HTERT RPE-1 (cell line): ENCODE measurements around the gene GABPB2.

Source experiments
- in situ Hi-C: fragments of 300-500 bp; cut with MboI; formaldehyde crosslinking; loops from 4 replicates; pipeline ENCODE4 v1.14.3; 2020; ENCODE audit warnings: low sequenced_read_pairs

The GABPB2 gene

DNA sequence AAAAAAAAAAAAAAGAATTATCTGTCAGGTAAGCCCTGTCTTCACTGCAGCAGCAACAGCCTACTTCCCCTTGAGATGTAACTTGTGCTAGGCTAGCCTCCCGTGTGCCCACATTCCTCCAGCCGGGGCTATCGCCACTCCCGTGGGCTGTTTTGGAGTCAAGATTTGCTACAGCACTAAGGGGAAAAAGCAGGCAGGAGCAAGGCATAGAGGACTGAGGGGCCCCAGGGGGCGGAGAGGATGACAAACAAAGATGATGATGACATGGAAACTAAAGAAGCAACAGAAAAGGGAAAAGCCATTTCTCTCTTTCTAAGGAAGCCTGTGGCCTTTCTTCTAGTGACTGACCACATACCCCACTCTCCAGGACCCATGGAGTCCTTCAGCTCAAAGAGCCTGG lies 87.8 kb downstream of the GABPB2 start:
- in situ Hi-C loops = no loop called here

DNA sequence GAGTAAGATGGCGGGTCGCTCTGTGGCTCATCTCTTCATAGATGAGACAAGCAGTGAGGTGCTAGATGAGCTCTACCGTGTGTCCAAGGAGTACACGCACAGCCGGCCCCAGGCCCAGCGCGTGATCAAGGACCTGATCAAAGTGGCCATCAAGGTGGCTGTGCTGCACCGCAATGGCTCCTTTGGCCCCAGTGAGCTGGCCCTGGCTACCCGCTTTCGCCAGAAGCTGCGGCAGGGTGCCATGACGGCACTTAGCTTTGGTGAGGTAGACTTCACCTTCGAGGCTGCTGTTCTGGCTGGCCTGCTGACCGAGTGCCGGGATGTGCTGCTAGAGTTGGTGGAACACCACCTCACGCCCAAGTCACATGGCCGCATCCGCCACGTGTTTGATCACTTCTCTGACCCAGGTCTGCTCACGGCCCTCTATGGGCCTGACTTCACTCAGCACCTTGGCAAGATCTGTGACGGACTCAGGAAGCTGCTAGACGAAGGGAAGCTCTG lies 88.2 kb downstream of the GABPB2 start:
- in situ Hi-C loops = no loop called here

DNA sequence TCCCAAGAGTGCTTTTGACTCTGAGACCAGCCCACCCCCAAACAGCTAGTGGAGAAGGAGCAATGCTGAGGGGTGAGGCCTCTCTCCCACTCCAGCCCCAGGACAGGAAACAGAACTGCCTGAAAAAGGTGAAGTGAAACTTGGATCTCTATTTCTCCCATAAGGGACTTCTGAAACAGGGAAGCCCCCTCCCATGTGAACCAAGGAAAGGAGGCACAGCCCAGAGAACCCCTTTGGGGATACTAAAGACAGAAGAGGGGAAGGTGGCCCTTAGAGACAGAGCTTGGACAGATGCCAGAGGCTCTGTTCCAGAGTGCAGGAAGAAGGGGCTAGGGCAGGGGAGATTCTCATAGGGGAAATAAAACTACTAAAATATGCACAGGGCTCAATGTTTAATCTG lies 88.8 kb downstream of the GABPB2 start:
- in situ Hi-C loops = no loop called here

DNA sequence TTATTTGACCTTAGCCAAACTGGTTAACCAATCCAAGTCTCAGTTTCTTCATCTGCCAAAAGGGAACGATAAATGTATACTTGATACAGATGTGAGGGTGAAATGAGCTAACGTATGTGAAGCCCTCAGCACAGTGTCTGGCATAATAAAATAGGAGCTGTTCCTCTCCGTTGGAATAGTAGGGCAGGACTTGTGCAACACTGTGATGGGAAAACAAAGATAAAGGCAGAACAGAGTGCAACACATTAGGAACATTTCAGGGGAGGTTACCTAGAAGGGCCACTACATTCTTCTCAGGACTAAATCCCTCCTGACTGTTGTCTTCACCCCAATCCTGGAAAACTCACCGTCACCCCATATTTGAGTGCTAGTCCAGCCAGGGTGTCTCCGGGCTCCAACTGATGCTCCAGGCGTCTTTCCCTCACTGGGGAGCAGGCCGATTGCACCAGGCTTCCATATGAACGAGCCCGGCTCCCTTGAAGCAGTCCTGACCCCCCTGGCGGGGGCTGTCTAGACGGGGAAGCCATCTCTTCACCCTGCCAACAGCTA lies 94.2 kb downstream of the GABPB2 start:
- in situ Hi-C loops = no loop called here

DNA sequence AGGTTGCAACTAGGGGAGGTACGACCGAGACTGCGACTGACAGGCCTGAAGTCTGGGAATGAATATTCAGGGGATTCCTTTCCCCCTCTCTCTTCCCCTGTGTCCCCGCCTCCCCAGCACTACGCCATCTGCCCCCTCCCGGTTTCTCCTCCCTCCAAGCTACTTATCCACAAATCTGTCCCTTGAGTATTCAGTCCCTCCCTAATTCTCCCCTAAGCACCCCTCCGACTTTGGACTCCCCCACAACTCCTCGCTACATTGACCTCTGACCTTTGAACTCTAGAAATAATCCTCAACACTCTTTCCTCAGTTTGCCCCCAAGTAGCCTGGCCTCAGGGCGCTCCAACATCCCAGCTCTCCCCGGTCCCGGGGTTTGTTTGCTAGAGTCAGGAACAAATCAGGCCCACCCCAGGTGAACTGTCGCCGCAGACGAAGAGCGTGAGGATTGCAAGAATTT lies 94.7 kb downstream of the GABPB2 start:
- in situ Hi-C loops = no loop called here

DNA sequence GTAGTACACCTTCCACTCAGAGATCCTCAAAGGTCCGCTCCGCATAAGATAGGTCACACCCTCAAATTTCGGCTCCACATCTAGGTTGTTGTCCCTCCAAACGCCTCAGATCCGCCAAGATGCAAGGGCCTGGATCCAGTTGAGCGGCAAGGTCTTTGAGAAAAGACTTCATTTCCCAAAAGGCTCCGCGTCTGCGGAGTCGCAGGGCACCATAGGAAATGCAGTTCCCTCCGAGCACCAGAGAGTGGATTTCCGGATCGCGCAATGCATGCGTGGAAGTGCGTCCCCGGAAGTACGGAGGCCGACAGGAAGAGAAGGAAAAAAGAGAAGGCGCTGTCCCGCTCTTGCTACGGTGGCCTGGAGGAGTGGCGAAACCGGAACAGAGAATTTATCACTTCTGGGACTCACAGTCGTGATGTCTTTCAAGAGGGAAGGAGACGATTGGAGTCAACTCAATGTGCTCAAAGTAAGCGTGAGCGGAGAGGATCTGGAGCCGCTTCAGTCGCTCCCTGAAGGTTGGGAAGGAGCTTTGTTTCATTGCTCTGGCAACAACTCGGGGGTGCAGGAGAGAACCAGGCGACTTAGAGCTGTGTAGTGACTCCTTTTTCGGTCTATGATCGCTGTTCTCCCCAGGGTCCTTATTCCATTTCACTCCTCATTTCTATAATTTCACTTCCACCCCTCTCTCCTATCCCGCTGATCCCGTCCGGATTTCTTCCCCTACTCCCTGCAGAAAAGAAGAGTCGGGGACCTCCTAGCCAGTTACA lies 95.4 kb downstream of the GABPB2 start, which contains the start of the genes LYSMD1 and SCNM1:
LYSMD1 (minus strand) TSS at position 165 of the 767 bp plus-strand sequence. CDS start 644 bp downstream, outside the sequence.
SCNM1 (plus strand) TSS at position 407 of the 767 bp plus-strand sequence; CDS start at position 416, 9 bp downstream.
- in situ Hi-C loops = no loop called here

DNA sequence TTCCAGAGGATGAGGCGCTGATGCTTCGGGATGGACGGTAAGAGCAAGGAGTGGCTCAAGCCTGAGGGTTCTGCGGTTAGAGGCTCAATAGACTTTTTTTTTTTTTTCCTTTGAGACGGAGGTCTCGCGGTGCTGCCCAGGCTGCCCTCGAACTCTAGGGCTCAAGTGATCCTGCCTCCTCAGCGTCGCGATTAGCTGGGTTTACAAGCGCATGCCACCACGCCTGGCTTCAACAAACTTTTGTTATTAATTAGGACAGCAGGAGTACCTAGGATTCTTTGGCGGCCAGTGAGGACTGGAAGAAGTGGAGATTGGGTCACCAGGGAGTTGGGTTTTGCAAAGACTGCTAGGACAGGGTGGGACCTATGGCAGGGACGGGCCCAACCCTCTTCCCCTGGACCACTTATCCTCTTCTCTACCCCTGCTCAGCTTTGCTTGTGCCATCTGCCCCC lies 96.0 kb downstream of the GABPB2 start:
- in situ Hi-C loops = no loop called here

DNA sequence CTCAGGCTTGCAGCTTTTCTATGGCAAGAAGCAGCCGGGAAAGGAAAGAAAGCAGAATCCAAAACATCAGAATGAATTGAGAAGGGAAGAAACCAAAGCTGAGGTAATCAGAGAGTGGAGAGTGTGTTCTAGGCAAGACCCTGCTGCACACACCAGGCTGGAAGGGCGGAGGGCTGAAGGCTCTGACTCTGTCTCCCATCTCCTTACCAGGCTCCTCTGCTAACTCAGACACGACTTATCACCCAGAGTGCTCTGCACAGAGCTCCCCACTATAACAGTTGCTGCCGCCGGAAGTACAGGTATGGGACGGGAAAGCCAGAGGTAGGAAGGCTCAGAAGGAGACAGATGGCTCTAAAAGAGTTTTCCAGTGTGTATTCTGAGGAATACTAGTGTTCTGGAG lies 96.6 kb downstream of the GABPB2 start:
- in situ Hi-C loops = no loop called here

DNA sequence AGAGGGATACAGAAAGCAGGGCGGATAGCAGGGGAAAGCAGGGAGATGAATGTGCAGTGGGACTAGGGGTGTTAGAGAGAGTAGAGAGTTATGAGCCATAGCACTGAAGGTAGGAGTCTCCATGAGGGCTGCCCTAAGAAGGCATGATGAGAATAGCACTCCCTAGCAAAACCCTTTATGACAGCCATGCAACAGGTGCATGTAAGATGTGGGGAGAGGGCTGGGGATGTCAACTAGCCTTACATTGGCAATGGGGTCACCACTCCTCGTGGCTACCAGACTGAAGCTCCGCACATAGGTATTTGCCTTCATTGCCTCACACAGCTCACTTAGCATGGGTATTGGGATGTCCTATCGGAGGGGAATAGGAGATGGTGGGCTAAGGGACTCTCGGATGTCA lies 100.6 kb downstream of the GABPB2 start:
- in situ Hi-C loops = no loop called here
